HUDEP-2 (cell line): Measurements from ENCODE around the gene HBG1.
"Not testable (repeated sequence)": the region's sequence is repeated elsewhere in the genome, so short reads cannot be mapped to it uniquely, and the experiment has no call there.

Experiments
- DNase-seq, 76 experiments: peaks; one replicate each; lab custom pipeline; 2025; ENCODE audit not compliant: unreplicated experiment in 76 of 76; lab: John Stamatoyannopoulos, UW

Gene HBG1

GRCh38 chr11:5249807-5250396 lies at the start of gene HBG1:
Gene HBG1 (minus strand): TSS chr11:5249857. CDS start chr11:5249804, 53 bp downstream.
- not testable (repeated sequence) for DNase-seq

DNA sequence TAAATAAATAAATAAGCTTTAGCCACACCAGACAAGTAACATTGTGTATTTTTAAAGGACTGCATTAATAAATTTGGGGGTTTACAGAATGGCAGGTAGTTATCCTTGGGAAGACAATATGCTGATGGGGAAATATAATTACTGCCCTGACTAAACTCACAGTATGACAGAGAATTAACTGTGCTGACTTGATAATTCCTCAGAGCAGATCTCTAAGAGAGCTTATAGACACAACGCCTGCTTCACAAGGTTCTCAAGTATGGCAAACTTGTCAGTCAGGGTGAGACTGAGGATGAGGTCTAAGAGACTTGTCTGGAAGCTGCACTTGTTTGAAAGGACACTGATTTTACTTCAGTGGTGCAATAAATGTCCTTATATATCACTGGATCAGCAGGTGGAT lies 48.8 kb upstream of the HBG1 start:
- DNase-seq: no peak

DNA sequence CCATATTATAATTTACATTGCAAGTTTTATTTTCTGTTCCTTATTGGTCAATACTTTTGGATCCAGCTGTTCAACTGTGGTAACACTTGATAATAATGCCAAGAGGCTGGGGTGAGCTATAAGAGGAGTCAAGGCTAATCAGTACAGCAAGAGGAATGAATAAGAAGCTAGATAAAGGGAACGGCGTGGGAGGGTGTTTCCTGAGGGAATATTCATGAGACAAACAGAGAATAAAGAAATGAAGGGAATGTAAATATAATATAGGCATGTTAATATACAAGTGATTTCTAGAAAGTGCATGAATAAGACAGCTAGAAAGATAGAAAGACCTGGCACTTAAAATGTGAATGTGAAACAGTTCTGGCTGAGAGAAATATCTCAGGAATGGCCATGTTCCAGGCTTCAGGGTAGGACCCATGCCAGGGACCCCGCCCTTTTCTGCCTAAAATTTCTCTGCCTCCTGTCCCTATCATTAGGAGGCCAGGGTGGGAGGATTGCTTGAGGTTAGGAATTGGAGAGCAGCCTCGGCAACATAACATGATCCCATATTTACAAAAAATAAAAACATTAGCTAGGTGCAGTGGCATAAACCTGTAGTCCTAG lies 48.2 kb upstream of the HBG1 start:
- DNase-seq: peak in 34 of 76 experiments; percentile 1 to 74 (median 34)

GRCh38 chr11:5294342-5294995 lies 44.8 kb upstream of the HBG1 start:
- DNase-seq: not testable (repeated sequence)

- DNase-seq: no peak
These were observed 43.4 kb upstream of the HBG1 start for GRCh38 chr11:5293028-5293427.

DNA sequence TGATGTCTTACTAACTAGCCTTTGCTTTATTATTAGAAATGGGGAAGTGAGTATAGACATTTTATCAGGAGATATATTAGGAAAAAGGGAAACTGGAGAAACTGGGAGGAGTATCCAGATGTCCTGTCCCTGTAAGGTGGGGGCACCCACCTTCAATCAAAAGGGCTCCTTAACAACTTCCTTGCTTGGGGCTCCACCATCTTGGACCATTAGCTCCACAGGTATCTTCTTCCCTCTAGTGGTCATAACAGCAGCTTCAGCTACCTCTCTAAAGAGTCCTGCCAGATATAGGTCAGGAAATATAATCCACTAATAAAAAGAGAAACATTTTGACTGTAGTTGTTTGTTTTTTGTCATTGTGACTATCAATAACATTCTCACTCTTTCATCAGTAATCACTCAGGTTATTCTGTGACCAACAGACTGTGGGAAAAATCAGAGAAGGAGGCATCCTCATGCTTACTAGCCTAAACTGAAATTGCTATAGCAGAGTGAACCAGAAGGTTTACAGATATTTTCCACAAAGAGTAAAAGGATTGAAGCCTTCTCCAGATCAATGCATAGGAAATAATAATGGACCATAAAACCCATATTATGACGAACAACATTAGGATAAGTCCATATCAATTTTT lies 41.7 kb upstream of the HBG1 start:
- DNase-seq: peak in 48 of 76 experiments; percentile 8 to 80 (median 36)

GRCh38 chr11:5290106-5290505 lies 40.4 kb upstream of the HBG1 start:
- no peak for DNase-seq

- no peak for DNase-seq
These were observed 40.0 kb upstream of the HBG1 start for GRCh38 chr11:5289696-5290095.

DNA sequence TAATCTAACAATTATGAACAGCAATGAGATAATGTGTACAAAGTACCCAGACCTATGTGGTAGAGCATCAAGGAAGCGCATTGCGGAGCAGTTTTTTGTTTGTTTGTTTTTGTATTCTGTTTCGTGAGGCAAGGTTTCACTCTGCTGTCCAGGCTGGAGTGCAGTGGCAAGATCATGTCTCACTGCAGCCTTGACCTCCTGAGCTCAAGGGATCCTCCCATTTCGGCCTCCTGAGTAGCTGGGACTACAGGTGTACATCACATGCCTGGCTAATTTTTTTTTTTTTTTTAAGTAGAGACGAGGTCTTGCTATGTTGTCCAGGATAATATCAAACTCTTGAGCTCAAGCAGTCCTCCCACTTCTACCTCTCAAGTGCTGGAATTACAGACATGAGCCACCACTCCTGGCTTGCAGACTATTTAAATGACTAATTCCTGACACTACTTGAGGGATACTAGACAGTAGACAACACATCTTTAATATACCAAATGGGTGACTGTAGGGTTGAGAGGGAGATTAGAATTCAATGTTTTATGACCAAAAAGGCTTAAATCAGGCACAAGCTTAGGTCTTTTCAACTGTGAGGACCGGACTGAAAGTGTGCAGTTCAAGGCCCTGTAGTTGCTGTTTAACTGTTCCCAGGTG lies 39.4 kb upstream of the HBG1 start:
- peak in 2 of 76 experiments; percentile 34 to 36 for DNase-seq

- peak in 71 of 76 experiments; percentile 37 to 97 (median 89) for DNase-seq
These were observed 38.6 kb upstream of the HBG1 start for GRCh38 chr11:5288108-5288905.

- no peak for DNase-seq
These were observed 37.2 kb upstream of the HBG1 start for GRCh38 chr11:5286901-5287300.

DNA sequence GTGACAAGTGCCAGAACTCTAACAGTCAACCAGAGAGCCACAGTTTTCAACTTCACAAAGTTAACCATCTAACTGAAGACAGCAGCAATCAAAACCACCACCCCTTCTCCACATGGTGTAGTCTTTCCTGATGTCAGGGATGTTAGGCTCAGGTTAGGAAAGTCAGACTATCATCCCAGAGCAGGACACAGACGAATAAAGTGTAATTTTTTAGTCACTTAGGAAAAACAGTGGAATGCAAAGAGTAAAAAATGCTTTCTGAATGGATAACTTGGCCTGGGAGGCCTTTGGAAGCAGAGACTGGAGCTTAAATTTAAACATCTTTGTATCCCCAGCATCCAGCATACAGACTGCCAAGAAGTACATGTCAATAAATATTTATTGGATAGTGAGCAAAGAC lies 36.7 kb upstream of the HBG1 start:
- no peak for DNase-seq

DNA sequence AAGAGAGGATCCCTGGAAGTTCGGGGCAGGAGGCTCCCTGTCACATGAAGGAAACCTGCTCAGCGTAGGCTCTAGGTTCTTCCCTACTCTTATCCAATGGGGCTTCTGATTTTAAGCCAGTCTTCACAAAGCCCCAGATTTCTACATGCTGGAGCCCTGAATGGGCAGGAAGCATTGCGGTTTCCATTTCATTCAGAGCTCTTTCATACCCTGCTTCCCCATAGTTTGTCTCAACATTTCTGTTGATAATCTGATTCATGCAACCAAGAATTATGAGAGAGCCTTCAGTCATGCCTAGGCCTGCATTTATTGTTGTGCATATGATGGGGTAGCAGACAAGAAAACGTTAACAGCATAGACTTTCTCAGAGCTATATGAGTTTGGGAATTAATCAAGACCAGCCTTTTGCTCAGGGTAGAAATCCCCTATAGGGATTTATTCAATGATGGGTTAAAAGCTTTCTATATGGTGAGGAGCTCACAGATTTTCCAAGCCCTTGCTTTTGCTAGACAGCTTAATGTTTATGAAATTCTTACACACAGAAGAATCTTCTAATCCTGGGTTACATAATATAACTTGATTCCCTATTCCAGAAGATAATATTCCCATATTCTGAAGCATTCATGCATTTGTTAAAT lies 36.2 kb upstream of the HBG1 start:
- peak in 1 of 76 experiments; percentile 31 for DNase-seq

- peak in 70 of 76 experiments; percentile 55 to 98 (median 90) for DNase-seq
These were observed 35.0 kb upstream of the HBG1 start for GRCh38 chr11:5284637-5285036.

- DNase-seq: no peak
These were observed 34.2 kb upstream of the HBG1 start for GRCh38 chr11:5283882-5284281.

GRCh38 chr11:5283086-5283485 lies 33.4 kb upstream of the HBG1 start:
- no peak for DNase-seq

- no peak for DNase-seq
These were observed 33.0 kb upstream of the HBG1 start for GRCh38 chr11:5282628-5283027.

DNA sequence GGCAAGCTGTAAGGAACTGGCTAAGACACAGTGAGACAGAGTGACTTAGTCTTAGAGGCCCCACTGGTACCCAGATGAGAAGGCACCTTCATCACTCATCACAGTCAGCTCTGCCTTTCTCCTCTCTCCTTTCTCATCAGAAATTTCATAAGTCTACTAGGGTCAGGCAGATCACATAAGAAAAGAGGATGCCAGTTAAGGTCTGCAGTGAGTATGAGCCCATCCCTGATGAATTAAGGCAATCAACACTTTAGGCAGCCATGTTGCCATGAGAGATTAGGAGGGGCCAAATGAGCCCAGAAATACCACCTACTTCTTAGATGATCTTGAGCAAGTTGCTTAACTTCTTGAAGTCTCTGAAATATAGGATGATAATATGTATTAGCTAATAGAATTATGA lies 31.9 kb upstream of the HBG1 start:
- no peak for DNase-seq

GRCh38 chr11:5280582-5281102 lies 31.0 kb upstream of the HBG1 start:
- DNase-seq: peak in 70 of 76 experiments; percentile 65 to 99 (median 92)
